HG02870 (cell line): ENCODE measurements around the gene RIN3.
"Not testable (repeated sequence)": the region's sequence is repeated elsewhere in the genome, so short reads cannot be mapped to it uniquely, and the experiment has no call there.

Source experiments
- ATAC-seq: cut with Tn5 transposase; IDR thresholded peaks from one replicate; pipeline ENCODE4 v1.9.1; 2021; ENCODE audit warnings: mild to moderate bottlenecking, moderate library complexity; ENCODE audit not compliant: unreplicated experiment

The RIN3 gene

DNA sequence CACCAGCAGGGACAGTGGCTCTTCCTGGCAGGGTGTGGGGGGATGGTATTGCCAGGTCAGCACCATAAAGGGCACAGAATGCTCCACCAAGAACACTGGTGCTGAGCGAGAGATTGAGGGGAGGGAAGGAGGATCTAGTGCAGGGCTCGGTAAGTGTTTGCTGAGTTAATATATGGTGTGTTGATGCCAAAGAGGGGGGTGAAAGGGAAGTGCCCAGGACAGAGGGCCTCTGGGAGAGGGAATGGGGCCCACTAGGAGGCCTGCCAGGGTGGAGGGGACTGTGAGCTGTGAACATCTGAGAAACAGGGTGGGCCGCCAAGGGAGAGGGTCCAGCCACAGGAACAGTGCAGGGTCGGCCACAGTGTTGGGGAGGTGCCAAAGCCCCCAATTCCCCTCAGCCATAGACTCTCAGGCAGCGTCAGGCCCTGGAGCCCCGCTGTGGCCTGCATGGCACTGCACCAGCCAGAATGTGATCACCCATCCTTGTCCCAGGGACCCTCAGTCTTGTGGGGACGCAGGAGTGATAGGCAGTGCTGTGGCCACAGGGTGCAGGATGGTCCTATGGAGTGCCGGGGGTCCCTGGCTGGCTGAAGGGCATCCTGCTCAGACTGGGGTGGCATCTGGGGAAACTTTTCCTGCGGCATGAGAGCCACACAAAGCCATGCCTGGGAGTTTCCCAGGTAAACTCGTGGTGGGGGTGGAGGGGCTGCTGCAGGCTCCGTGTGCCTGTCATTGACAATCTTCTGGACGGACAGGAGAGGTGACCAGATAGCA, 11.9 kb downstream of the RIN3 start:
- ATAC-seq, result no peak

DNA sequence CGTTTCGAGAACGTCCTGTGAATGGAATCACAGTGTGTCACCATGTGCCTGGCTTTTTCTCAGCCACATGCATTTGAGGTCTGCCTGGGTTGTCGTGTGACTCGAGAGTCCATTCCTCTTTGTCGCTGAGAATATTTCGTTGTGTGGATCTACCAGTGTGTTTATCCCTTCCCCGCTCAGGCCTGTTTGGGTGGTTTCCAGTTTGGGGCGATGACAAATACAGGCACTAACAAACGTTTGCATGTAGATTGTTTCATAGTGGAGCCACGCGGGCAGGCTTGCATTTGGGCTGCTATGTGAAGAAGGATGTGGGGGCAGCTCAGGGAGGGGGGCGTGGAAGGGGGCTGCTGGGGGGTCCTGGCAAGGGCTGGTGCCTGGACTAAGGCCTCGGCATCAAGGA, 14.1 kb downstream of the RIN3 start:
- no peak for ATAC-seq

DNA sequence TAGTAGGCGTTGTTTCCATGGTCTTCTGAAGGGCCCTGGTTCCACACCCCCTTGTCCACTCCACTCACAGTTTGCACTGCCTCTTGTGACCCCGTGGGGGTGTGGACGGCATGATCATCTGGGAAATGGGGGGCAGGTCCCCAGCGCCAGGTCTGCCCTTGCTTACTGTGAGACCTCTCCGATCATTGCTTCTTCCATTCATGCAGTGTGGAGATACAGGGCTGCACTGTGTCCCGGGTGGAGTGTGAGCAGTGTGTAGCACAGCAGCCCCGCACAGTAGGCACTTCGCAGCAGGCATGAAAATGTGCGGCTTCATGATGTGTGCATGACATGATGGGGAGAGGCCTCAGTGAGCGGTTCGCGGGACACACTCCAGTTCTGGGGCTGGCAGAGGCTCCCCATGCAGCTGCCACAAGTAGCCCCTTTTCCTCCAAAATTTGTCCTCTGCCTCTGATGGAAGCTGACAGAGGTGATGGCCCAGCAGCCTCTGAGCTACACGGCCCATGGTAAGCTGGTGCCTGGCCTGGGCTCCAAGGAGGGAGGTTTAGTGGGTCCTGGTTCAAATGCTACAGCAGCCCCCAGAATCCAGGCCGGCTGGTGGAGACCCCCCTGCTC, 15.0 kb downstream of the RIN3 start:
- no peak for ATAC-seq

DNA sequence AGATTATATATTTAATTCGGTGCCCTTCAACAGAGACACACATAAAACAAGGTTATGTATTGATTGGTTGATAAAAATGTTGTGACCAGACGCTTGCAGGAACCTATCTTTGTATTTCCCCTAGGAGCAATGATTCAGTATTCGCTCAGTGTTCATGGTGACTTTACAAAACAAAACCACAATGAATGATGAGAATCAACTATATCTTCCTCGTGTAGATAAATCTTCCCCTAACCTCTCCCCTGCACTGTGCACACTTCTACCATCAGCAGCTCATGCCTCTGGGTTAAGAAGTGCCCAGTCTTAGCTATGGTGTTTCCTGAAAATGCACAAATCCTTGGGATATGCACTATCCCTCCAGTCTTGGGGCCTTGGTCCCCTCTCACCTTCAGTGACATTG, 16.3 kb downstream of the RIN3 start:
- no peak for ATAC-seq

DNA sequence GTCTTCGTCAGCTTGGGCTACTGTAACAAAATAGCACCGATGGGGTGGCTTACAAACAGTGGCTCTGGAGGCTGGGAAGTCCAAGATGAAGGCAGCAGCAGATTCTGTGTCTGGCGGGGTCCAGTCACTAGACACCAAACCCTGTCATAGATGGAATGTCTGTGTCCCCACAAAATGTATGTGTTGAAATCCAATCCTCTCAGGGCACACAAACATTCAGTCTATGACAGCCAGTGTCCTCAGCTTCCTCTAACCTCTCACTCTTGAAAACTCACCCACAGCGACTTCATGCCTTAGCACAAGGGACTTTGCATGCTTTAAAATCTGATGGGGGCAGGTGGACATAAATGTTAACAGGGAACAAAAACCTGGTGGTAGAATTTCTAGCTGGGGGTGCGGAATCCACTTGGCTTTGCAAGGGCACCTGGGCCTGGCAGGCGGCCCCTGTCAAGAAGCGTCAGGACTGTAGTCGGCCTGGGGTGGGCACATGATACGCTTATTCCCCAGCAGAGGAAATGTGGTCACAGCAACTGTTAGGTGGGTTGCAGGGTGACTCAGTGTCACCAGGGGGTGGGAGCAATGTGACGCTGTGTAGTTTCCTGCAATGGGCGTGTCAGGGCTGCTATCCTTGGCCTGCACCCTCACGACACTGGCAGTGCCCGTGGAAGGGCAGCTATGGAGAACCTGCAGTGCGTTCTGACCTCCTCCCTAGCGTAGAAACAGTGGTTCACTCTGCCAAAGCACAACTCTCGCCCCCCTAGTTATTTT, 17.7 kb downstream of the RIN3 start:
- no peak for ATAC-seq

DNA sequence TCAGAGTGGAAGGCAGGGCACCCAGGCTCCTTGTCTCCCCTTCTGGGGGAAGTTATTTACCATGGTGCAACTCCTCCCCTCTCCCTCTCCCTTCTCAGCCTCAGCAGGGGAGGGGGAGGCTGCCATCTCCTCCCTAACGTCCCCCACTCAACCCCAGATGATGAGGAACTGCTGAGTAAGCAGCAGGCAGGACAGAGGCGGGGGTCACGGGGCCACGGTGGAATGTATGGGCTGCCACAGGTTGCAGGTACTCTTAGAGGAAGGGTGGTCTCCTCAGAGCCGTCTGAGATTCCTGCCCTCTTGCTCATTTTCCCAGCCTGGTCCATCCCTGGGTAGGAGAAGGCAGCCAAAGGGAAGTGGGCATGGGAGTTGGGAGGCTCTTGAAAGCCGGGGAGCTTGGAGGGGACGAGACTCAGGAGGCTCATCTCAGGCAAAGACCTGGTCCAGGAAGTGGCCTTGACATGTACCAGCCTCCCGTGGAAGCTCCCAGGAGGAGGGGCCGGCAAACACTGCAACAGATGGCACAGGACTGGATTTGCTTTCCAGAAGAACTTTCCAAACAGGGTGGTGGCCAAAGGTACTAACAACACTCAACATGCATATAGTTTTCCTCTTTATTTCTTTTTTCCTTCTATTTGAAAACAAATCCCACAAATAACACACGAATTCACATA, 19.0 kb downstream of the RIN3 start:
- ATAC-seq, result no peak

DNA sequence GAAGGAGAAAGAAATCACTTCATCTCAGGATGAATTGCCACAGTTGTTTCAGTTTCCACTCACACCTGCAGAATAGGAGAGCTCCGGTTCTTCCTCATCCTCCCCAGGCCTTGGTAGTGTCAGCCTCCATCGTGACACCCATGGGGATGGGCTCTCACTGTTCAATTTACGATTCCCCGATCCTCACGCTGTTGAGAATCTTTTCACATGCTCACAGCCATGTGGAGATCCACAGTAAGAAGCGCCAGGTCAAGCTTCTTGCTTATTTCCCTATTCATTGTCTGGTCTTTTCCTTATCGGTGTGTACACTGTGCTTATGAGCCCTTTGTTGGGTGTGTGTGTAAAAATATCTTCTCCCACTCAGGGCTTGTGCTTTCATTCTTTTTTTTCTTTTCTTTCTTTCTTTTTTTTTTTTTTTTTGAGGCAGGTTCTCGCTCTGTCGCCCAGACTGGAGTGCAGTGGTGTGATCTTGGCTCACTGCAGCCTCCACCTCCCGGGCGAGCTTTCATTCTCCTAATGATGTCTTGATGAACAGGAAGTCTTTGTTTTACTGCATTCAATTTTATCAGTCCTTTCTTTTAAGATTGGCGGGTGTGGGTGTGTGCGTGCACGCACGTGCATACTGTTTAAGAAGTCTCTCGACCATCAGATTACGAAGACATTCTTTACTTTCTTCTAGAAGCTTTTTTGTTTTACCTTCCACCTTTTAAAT, 21.5 kb downstream of the RIN3 start:
- ATAC-seq, result no peak

DNA sequence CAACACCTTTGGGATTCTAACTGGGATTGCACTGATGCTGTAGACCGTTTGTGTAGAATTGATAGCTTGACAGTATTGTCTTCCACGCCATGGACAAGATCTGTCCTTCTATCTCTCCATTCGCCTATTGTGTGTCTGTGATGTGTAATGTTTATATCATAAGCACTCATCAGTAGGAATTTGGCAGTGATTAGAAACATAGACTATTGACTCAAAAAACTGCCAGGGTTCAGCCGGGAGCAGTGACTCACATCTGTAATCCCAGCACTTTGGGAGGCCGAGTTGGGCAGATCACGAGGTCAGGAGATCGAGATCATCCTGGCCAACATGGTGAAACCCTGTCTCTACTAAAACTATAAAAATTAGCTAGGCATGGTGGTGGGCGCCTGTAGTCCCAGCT, 22.6 kb downstream of the RIN3 start:
- ATAC-seq, result not testable (repeated sequence)

DNA sequence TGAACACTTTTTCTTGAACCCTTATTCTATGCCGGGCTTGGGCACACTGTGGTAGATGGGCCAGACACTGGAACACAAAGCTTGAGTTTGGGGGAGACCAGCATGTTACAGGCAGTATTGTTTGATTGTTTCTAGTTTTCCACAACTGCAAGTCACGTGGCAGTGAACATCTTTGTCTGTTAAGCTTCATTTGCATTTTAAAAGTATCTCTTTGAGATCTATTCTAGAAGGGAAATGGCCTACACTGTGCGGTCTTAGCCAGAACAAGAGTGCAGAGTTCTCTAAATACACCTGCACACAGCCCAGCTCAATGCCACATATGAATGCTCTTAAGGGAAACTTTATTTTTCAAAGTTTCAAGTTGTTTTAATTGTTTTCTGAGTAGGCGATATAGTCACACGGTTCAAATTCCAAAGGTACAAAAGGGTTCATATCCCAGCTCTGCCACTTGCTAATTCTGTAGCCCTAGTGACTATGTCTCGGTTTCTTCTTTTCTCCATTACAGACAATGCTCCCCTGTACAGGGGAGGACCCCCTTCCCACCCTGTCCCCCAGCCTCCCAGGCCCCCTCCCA, 24.9 kb downstream of the RIN3 start:
- peak; percentile 97 for ATAC-seq

DNA sequence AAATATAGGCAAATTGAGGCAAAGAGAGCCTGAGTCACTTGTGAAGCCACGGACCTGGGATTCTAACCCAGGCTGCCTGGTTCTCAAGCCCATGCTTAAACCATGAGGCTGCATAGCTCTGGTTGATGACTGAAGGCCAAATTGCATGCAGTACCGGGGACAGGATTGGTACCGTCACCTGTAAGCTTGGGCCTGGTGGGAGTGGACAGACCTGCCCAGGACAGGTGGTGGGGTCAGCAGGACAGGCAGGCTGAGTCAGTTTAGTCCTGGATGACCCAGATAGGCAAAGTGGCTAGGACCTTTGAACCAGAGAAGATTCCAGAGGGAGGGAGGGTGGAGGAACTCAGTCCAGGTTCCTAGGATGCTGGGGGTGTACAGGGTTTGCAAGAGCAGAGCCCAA, 25.8 kb downstream of the RIN3 start:
- no peak for ATAC-seq

DNA sequence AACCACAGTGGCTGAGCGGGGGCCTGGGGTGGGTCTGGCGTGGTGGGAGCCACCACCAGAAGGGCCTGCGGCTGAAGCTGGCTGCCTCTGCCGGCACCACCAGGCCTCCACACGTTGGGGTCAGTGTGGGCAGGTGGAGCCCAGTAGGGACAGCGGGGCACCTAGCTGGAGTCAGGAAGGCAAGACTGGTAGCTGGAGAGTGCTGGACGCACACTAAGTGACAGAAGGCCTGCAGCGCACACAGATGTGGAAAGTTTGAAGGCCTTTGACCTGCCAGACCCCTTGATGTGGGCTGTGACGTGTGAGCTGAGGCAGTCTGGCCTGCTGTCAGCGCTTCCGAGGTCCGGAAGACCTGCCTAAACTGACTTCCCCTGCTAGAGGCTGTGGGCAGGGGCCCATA, 26.3 kb downstream of the RIN3 start:
- no peak for ATAC-seq

DNA sequence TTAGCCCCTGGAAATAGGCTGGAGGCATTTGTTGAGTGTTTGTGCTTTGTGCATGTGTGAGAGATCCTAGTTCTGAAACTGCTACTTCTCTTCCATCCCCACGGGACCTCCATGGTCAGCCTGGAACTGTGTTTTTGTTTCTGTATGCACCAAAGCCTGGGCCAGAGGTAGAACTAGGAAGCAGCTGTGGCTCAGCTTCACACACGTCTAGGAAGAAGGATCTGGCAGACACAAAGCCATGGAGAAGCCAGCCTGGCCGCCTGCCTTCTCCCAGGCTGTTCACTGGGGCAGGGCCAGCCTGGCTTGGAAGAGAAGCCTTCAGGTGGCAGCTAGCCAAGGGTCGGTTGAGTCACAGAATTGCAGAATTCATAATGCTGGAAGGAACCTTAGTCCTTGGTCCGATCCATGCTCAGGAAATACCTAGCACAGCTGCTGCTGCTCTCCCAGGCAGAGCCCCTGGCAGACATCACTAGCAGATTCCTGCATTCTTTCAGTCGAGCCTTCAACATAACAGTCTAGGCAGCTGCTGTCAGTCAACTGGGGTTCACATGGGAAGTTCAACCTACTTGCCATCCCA, 27.0 kb downstream of the RIN3 start:
- ATAC-seq, result no peak

DNA sequence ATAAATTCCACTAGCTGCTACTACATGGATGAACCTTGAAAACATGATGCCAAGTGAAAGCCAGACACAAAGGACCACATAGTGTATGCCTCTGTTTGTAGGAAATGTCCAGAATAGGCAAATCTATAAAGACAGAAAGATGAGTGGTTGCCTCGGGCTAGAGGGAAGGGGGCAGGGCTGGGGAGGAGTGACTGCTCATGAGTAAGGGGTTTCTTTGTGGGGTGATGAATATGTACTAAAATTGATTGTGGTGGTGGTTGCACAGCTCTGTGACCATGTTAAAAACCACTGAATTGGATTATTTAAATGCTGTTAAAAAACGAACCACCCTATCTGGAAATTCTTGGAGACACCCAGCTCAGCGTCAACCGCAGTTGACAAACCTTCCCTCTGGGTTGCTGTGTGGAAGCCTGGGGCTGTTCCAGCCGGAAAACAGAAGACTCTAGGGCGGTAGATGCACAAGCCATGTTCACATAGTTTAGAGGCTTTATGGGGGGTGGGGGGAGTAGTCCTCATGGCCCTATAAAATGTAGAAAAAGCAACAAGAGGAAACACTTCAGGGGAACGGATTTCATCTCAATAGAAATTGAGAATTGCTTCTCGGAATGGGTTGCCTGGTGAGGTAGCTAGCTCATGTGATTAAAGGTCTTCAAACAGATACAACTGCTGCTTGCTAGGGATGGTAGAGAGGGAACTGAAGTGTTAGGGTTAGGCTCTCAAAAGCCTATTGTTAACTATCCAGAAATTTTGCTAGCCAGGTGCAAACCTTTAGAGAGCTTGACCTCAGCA, 29.4 kb downstream of the RIN3 start:
- ATAC-seq, result no peak

DNA sequence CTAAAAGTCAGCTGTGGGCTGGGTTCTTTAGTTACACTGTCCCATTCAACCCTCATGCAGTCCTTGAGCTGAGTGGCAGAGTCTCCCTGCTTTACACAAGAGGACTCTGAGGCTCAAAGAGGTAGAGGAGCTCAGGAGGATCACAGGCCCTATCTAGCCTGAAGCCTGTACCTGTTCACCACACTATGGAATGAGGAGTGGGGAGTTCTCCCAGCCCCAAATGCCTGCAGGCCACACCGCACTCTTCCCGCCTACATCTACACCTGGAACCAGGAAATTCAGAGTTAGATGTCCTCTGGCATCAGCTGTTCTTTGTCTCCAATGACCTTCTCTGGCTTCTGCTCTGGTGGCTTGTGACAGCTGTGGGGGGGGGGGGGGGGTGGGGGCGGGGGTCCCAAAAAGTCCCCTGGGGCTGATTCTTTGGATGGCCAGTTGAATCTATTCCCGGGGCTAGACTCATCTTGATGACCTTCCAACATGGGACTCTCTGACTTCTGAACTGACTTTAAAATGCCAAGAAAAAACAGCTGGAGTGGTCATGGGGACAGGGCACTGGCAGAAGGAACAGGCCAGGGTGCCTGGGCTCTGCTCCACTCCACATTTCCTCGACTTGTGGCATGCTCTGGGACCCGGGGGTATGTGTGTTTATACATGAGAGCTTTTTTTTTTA, 30.6 kb downstream of the RIN3 start:
- no peak for ATAC-seq

DNA sequence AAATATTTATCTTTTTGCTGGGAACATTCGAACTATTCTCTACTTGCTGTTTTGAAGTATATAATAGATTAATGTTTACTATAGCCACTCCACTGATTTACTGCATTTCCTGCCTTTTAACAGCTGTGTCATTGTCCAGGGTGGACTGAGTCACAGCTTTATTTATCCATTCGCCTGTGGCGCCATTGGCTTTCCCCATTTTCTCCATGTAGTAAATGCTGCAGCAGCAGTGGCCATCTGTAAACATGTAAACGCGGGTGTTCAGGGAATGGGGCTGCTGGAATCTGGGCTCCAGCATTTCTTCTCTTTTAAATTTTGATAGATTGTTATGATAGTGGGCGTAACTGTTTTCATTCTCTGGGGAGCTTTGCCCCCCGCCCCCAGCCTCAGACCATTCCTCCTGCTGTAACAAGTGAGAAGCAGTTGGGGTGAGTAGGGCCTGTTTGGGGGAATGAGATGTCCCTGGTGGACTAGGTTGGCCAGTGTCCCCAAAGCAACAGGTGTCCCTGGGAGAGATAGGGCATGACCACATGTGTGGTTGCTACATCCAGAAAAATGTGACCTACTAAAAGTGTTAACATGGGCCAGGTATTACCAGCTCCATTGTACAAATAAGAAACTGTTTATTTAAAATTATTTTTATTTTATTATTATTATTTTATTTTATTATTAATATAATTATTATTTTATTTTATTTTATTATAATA, 32.9 kb downstream of the RIN3 start:
- no peak for ATAC-seq

DNA sequence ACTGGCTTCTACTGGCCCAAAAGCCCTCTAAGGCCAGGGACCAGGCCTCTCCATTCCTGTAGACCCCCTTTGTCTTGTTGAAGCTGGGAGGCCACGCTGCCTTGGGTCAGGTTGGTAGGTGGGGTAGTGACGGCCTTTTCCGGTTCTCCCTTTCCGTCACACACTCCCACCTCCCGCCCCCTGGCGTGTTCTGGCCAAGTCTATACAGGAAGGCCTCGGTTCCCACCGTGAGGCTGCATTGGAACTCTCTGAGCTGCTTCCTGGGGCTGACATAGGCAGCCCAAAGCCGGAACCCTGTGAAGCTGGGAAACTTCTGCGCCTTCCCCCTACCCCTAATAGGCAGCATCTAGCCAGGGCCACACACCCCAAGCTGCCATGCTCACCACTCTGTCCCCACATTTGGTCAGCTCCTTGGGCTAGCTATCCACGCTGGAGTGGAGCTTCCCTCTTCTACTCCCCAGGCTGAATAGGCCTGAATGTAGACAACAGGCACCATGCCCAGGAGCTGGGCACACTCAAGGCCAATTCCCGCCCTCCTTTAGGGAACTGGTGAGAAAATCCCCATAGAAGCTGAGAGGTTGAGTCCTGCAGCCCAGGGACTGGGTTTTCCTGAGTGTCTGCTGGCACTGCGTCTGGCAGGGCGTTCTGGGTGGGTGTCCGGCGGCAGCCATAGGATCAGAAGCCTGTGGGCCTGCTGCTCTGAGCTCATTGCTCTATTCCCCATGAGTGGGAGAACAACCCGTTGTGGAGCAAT, 35.7 kb downstream of the RIN3 start:
- no peak for ATAC-seq

DNA sequence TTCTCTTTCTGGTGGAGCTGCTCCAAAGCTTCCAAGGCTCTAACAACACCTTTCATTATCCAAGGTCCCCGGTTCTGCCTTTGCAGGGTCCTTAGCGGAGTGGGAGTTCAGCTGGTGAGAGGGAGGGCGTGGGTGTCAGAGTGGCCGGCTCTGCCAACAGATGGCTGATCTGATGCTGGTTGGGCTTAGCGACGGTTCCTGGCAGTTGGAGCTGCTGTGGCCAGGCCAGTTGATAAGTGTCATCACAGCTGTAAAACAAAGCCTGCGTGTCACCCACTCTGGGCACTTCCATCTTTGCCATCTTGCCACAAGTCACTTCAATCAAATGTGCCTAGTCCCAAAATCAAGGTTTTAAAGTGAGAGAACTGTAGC, 36.3 kb downstream of the RIN3 start:
- no peak for ATAC-seq
